ENCODE results near the gene KLHL1. TPM values are rescaled to one million over a fixed set of nuclear protein-coding genes. Genes with fewer than 3 reads are reported as not detected.

The KLHL1 gene
- total RNA-seq, 2 donors from 2014 or later: 0.15 TPM; not detected in 1

- no peaks in the 10 kb centered on the region for H3K36me3 ChIP-seq (ENCODE audit: control insufficient read depth, insufficient read depth, low read length)
- H3K9me3 Mint-ChIP-seq: no peaks in the 10 kb centered on the region
- no peaks in the 10 kb centered on the region for H3K27me3 Mint-ChIP-seq (ENCODE audit: insufficient read depth)
- no peak overlapping the region for H3K4me3 ChIP-seq (ENCODE audit: low read length)
- no peaks in the 10 kb centered on the region for H3K36me3 Mint-ChIP-seq (ENCODE audit: low read depth)
- TF ChIP-seq, protein P1, sequence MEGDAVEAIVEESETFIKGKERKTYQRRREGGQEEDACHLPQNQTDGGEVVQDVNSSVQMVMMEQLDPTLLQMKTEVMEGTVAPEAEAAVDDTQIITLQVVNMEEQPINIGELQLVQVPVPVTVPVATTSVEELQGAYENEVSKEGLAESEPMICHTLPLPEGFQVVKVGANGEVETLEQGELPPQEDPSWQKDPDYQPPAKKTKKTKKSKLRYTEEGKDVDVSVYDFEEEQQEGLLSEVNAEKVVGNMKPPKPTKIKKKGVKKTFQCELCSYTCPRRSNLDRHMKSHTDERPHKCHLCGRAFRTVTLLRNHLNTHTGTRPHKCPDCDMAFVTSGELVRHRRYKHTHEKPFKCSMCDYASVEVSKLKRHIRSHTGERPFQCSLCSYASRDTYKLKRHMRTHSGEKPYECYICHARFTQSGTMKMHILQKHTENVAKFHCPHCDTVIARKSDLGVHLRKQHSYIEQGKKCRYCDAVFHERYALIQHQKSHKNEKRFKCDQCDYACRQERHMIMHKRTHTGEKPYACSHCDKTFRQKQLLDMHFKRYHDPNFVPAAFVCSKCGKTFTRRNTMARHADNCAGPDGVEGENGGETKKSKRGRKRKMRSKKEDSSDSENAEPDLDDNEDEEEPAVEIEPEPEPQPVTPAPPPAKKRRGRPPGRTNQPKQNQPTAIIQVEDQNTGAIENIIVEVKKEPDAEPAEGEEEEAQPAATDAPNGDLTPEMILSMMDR (conservative IDR thresholded peaks at IDR 0.05): no peak
- H3K27ac ChIP-seq (ENCODE audit: low read depth, low read length): no peak overlapping the region
- no peak overlapping the region for H3K27ac Mint-ChIP-seq
- whole genome bisulfite sequencing, 2 experiments (ENCODE audit: insufficient coverage in 1 of 2, insufficient read length in 1 of 2): 78 to 100% methylated on average over 1 of the region's 1 CpG
- no peak overlapping the region for H3K4me3 Mint-ChIP-seq
- H3K9ac ChIP-seq (ENCODE audit: extremely low read depth, low read length, poor library complexity, severe bottlenecking): no peak overlapping the region
- no peaks in the 10 kb centered on the region for H3K4me1 Mint-ChIP-seq
- no peaks in the 10 kb centered on the region for H3K27me3 ChIP-seq (ENCODE audit: control insufficient read depth, insufficient read depth, low read length, poor library complexity, severe bottlenecking)
- H3K4me1 ChIP-seq (ENCODE audit: control insufficient read depth, insufficient read depth, low read length): no peaks in the 10 kb centered on the region
- no peaks in the 10 kb centered on the region for H3K9me3 ChIP-seq (ENCODE audit: control insufficient read depth, low read length)
- DNase-seq: no peak
Measured at GRCh38 chr13:70043685-70044084, 64.6 kb downstream of the KLHL1 start.

DNA sequence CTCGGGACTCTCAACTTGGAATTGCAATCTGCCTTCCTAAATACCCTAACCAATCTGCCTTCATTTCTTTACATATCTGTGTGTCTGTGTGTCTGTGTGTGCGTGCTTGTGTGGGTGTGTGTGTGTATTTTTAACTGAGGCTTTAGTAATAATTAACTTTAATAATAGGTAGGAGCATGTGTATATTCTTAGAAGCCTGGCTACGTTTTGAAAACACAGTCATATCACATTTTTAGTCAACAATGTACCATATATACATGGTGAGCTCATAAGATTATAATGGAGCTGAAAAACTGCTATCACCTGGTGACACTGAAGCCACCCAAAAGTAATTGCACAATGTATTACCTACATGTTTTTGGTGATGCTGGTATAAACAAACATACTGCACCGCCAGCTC lies 66.1 kb downstream of the KLHL1 start:
- Mint-ChIP-seq H3K9me3 (no peaks in the 10 kb centered on the region), H3K27ac (no peak overlapping the region), H3K4me3 (no peak overlapping the region), H3K4me1 (no peaks in the 10 kb centered on the region), H3K36me3 (ENCODE audit: low read depth) (no peaks in the 10 kb centered on the region), H3K27me3 (ENCODE audit: insufficient read depth) (no peaks in the 10 kb centered on the region)
- WGBS, 2 experiments (ENCODE audit: insufficient coverage in 1 of 2, insufficient read length in 1 of 2): 100% methylated on average over 2 of the region's 4 CpGs; no CpG with 5 or more reads in 1 of the 2 experiments
- H3K9me3 ChIP-seq (ENCODE audit: control insufficient read depth, low read length): no peaks in the 10 kb centered on the region
- H3K9ac ChIP-seq (ENCODE audit: extremely low read depth, low read length, poor library complexity, severe bottlenecking): no peak overlapping the region
- H3K4me3 ChIP-seq (ENCODE audit: low read length): no peak overlapping the region
- H3K27ac ChIP-seq (ENCODE audit: low read depth, low read length): no peak overlapping the region
- DNase-seq: no peak
- TF ChIP-seq, protein P1 (conservative IDR thresholded peaks at IDR 0.05): no peak
- no peaks in the 10 kb centered on the region for H3K4me1 ChIP-seq (ENCODE audit: control insufficient read depth, insufficient read depth, low read length)
- H3K27me3 ChIP-seq (ENCODE audit: control insufficient read depth, insufficient read depth, low read length, poor library complexity, severe bottlenecking): no peaks in the 10 kb centered on the region
- H3K36me3 ChIP-seq (ENCODE audit: control insufficient read depth, insufficient read depth, low read length): no peaks in the 10 kb centered on the region

DNA sequence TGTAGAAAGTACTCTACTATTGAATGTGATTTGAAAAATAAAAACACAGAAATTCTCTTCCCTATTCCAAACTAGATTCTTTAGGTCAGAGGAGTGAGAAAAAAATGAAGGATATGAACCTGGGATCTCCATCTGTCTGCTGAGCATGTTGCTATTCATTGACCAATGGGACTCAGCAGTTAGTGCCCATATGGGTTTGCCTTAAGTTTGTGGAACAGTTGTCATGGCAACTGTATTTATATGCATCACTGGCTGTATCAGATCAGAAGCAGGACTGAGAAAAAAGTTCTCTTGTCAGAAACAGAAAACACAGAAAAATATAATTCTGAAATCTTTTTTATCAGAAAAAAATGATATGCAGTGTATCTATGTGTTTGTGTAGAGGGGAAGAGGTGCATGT lies 74.0 kb downstream of the KLHL1 start:
- H3K4me1 Mint-ChIP-seq: no peaks in the 10 kb centered on the region
- no peaks in the 10 kb centered on the region for H3K36me3 Mint-ChIP-seq (ENCODE audit: low read depth)
- Histone ChIP-seq H3K27ac (ENCODE audit: low read depth, low read length) (no peak overlapping the region), H3K9ac (ENCODE audit: extremely low read depth, low read length, poor library complexity, severe bottlenecking) (no peak overlapping the region), H3K4me1 (ENCODE audit: control insufficient read depth, insufficient read depth, low read length) (no peaks in the 10 kb centered on the region), H3K9me3 (ENCODE audit: control insufficient read depth, low read length) (no peaks in the 10 kb centered on the region), H3K36me3 (ENCODE audit: control insufficient read depth, insufficient read depth, low read length) (no peaks in the 10 kb centered on the region), H3K4me3 (ENCODE audit: low read length) (no peak overlapping the region), H3K27me3 (ENCODE audit: control insufficient read depth, insufficient read depth, low read length, poor library complexity, severe bottlenecking) (no peaks in the 10 kb centered on the region)
- TF ChIP-seq, protein P1 (conservative IDR thresholded peaks at IDR 0.05): no peak
- no peaks in the 10 kb centered on the region for H3K9me3 Mint-ChIP-seq
- H3K4me3 Mint-ChIP-seq: no peak overlapping the region
- no peak for DNase-seq
- peaks cover 2% of the 10 kb centered on the region for H3K27me3 Mint-ChIP-seq (ENCODE audit: insufficient read depth)
- H3K27ac Mint-ChIP-seq: no peak overlapping the region

All from endodermal cell (in vitro differentiated cells).